ENCODE results near the gene FAM25G. TPM values are rescaled to one million over a fixed set of nuclear protein-coding genes. Genes with fewer than 3 reads are reported as not detected.
"Not testable (repeated sequence)": the region's sequence is repeated elsewhere in the genome, so short reads cannot be mapped to it uniquely, and the experiment has no call there.

FAM25G gene
- total RNA-seq, 1 donor from 2014 or later = not detected

DNA sequence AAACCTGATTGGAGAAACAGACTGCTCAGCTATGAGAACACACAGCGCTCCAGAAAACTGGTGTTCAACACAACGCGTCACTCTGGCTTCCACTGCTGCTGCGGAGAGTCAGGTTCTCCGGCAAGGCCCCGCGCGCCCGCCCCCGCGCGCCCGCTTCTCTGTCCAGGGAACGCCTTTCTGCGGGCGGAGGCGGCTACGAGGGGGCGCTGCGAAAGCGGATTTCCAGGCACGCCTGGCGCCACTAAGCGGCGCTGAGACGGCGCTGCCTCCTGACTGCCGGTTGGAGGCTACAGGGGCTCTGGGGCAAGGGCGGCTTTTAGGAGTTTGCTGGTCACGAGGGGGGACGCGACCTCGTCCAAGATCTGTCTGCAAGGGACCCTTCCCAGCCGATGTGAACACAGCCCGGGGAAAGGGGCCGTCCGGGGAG is 30.2 kb downstream of the FAM25G start:
- H3K27ac ChIP-seq; H3K27me3 Mint-ChIP-seq (ENCODE audit: insufficient read depth, low read depth); H3K79me2 ChIP-seq (ENCODE audit: low read depth); H3K36me3 Mint-ChIP-seq; H3F3A ChIP-seq (ENCODE audit: low read depth); H3K4me1 Mint-ChIP-seq; H4K20me1 ChIP-seq (ENCODE audit: low read depth); H3K9me3 ChIP-seq (ENCODE audit: low read depth); H3K4me1 ChIP-seq; H3K9ac ChIP-seq; H3K36me3 ChIP-seq; H3K9me3 Mint-ChIP-seq; H3K27ac Mint-ChIP-seq; H3K27me3 ChIP-seq: not testable (repeated sequence)
- Histone ChIP-seq H3K4me3 (peak overlapping the region; percentile 36), H2AFZ (replicated peaks) (peak overlapping the region; percentile 72), H3K4me2 (peak overlapping the region; percentile 69)
- DNase-seq (ENCODE audit: low spot score) = peak; percentile 45
- peak overlapping the region; percentile 60 for H3K4me3 Mint-ChIP-seq
- peak; percentile 51 for TF ChIP-seq CTCF (IDR thresholded peaks at IDR 0.05)

- H3K27ac Mint-ChIP-seq = no peak overlapping the region
- peaks cover 7% of the 10 kb centered on the region for H3K4me1 Mint-ChIP-seq
- no peak for DNase-seq (ENCODE audit: low spot score)
- Histone ChIP-seq H3K79me2 (ENCODE audit: low read depth) (no peaks in the 10 kb centered on the region), H3K27me3 (no peaks in the 10 kb centered on the region), H3K4me2 (no peak overlapping the region), H3F3A (ENCODE audit: low read depth) (no peaks in the 10 kb centered on the region), H3K4me3 (no peak overlapping the region), H3K4me1 (no peaks in the 10 kb centered on the region), H2AFZ (replicated peaks) (no peak overlapping the region), H3K36me3 (no peaks in the 10 kb centered on the region), H3K27ac (no peak overlapping the region), H4K20me1 (ENCODE audit: low read depth) (no peaks in the 10 kb centered on the region), H3K9me3 (ENCODE audit: low read depth) (no peaks in the 10 kb centered on the region), H3K9ac (no peak overlapping the region)
- no peaks in the 10 kb centered on the region for H3K9me3 Mint-ChIP-seq
- peaks cover 5% of the 10 kb centered on the region for H3K27me3 Mint-ChIP-seq (ENCODE audit: insufficient read depth, low read depth)
- no peak overlapping the region for H3K4me3 Mint-ChIP-seq
- TF ChIP-seq CTCF (IDR thresholded peaks at IDR 0.05) (no peak), EZH2 (IDR thresholded peaks at IDR 0.05) (no peak), EZH2phosphoT487 (IDR thresholded peaks at IDR 0.05) (no peak)
- no peaks in the 10 kb centered on the region for H3K36me3 Mint-ChIP-seq
These were observed 32.9 kb downstream of the FAM25G start for GRCh38 chr10:47458466-47459154.

- DNase-seq (ENCODE audit: low spot score) = no peak
- Mint-ChIP-seq H3K9me3 (no peaks in the 10 kb centered on the region), H3K27me3 (ENCODE audit: insufficient read depth, low read depth) (peaks cover 8% of the 10 kb centered on the region)
These were observed 33.7 kb downstream of the FAM25G start for GRCh38 chr10:47457826-47458225.

More at GRCh38 chr10:47457826-47458225, 33.7 kb downstream of the FAM25G start:
- Mint-ChIP-seq H3K36me3 (no peaks in the 10 kb centered on the region), H3K4me3 (no peak overlapping the region), H3K27ac (no peak overlapping the region), H3K4me1 (peaks cover 11% of the 10 kb centered on the region)
- Histone ChIP-seq H2AFZ (replicated peaks) (no peak overlapping the region), H3K9ac (no peak overlapping the region), H3K79me2 (ENCODE audit: low read depth) (no peaks in the 10 kb centered on the region), H3F3A (ENCODE audit: low read depth) (no peaks in the 10 kb centered on the region), H3K4me1 (no peaks in the 10 kb centered on the region), H3K27me3 (no peaks in the 10 kb centered on the region), H3K9me3 (ENCODE audit: low read depth) (no peaks in the 10 kb centered on the region), H3K4me3 (no peak overlapping the region), H3K4me2 (no peak overlapping the region), H3K36me3 (no peaks in the 10 kb centered on the region), H4K20me1 (ENCODE audit: low read depth) (no peaks in the 10 kb centered on the region), H3K27ac (no peak overlapping the region)
- no peak for TF ChIP-seq EZH2phosphoT487 (IDR thresholded peaks at IDR 0.05)
- TF ChIP-seq CTCF (IDR thresholded peaks at IDR 0.05) = no peak
- TF ChIP-seq EZH2 (IDR thresholded peaks at IDR 0.05) = no peak

All from neural progenitor cell (in vitro differentiated cells).